ENCODE results near the gene KIZ.

Gene KIZ

DNA sequence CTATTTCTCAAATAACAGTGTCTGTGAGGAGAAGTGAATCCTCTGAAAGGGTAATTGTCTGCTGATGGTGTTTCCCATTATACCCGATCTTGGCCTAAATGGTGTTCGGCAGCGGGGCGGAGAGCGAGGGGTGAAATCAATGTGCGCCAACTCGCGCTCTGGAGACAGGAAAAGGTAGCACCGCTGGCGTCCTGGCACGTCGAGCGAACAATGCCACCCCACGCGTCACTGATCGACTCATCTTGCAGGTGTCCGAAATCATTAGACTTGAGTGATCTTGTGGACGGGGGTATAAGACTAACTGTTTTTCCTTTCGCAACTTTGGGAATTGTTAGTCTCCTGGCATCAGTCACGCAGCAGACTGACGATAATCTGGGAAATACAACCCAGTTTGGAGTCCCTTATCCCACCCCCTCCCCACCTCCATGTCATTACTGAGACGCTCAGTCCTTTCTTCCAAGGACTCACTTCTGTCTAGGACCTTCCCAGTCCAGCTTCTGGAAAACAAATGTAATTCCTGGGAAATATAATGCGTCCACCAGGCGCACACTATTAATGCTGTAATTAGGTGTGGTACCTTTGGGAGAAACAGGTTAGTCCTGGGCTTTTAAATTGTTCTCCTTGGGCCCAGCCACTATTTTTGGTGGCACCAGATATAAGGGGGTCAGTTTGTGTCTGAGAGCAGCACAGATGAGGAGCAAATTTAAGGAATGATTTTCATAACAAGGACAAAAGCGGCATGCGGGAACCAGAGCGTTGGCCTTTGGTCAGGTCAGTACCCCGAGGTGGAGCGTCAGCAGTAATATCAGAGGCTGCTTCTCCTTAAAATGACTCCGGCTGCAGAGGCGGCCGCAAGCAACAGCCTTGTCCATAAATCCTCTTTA is 22.1 kb upstream of the KIZ start:
- DNase-seq = peak in 2 of 10 donors; percentile 60 to 77
- intact Hi-C loops (cut with DNase I) = loop anchor here (5.0 kb wide), 1 partner anchor 413 kb away; no protein-coding TSS in a partner anchor

DNA sequence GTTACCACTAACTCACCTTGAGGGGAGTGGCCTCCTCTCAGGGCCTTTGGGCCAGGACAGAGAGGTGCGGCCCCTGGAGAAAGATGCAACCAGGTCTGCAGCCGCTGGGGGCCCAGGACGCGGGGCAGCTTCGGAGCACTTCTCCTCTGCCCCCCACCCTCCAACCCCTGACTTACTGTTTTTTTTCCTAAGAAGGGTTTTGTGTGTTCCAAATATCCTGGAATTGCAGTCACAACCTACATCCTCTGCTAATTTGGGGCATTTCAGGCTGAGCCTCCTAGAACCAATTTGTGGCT is 21.5 kb upstream of the KIZ start:
- no peak for DNase-seq
- intact Hi-C loops (cut with DNase I) = loop anchor here (5.0 kb wide), 1 partner anchor 413 kb away; no protein-coding TSS in a partner anchor

DNA sequence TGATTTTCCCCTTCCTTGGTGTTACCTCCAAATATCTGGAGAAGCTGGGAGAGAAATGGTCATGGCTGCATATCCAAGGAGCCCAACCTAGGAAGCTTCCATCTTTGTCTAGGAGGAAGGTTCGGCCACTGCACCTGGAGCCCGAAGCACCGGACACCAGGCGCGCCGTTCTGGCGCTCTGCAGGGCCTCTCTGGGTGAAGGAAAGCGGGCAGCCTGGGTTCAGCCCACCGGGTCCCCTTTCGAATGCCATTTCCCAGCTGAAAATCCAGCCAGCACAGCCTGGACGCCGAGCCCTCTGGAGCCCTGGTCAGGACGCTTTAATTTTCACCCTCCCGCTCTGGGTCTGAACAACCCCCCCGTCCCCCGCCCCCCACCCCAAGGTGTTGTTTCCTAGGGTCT is 21.0 kb upstream of the KIZ start:
- intact Hi-C loops (cut with DNase I) = loop anchor here (5.0 kb wide), 1 partner anchor 412 kb away; no protein-coding TSS in a partner anchor
- no peak for DNase-seq

DNA sequence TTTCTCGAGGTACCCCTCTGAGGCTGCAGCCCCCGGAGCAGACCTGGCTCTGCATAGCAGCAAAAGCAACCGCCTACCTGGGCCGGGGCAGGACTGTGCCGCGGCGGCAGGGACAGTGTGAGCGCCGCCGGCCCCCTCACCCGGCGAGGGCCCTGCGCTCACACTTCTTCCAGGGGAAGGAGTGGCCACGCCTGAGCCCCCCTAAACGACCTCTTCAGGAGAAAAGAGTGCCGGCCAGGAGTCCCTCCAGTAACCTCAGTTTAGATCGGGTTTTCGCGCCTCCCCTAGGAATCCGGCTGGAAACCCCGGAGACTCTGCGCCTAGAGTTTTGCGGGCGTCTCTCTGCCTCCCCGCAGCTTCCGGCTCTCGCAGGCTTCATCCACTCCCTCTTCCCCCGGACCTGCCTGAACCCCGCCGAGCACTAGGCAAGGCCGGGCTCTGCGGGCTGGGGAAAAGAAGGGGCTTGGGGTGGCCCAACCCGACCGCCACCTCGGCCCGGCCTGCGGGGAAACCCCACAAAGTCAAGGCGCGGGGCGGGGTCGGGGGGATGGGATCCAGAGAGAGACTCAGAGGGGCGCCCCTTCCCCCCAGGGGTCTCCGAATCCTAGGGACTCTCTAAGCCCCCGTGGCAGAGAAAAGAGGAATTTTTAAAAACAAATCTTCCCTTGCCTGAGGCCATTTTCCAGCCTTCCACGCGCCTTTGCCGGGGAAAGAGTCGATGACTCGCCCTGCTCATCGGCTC is 20.3 kb upstream of the KIZ start:
- intact Hi-C loops (cut with DNase I) = no loop called here
- DNase-seq = no peak

DNA sequence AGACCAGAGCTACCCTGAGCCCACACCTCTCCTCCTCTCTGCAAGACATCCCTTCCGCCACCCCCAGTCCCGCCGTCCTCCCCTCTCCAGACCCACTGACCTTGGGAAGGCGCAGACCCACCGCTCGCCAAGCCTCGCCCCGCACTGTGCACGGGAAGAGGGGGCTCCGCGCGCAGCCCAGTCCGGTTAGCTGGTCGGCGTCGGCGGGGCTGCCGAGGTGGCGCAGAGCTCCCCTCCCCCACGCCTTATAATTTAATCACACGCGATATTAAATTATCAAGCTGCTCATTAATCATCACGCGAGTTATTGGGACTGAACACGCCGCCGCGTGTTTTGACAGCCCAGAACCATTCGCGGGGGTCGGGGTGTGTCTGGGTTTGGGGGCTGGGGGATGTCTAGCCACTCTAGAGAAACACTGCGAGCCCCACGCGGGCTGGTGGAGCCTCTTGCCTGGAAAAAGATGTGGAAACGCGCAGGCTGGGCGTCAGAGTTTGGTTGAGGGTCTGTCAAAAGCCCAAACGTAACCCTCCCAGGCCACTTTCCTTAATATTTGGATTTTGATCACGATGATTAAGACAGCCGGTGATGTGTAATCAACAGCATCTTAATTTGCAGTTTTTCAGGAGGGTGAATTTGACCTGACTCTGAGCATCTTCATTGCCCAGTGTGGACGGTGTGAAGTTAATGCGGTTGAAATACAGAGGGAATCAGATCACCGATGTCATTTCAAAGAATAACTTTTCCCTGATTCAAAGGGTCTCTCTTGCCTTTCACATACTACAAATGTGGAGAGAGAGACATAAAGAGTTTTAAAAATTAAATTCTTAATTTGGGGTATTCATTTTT is 19.5 kb upstream of the KIZ start, which contains the start of gene LINC00237:
TSS of gene LINC00237 (minus strand) at position 188 of the 847 bp plus-strand sequence.
- intact Hi-C loops (cut with DNase I) = no loop called here
- DNase-seq = no peak

DNA sequence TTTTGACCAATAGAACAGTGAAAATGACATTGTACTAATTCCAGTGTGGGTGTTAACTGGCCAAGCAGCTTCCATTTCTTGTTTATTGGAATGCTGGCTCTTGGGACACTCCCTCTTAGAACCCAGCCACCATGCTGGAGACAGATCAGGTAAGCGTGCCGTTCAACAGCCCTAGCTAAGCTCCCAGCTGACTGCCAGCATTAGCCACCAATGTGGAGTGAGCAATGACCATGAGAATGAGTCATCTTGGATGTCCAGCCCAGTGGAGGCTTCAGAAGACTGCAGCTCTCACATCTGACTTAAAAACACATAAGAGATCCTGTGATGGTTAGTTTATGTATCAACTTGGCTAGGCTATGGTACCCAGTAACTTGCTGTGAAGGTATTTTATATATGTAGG is 16.7 kb upstream of the KIZ start:
- intact Hi-C loops (cut with DNase I) = no loop called here

DNA sequence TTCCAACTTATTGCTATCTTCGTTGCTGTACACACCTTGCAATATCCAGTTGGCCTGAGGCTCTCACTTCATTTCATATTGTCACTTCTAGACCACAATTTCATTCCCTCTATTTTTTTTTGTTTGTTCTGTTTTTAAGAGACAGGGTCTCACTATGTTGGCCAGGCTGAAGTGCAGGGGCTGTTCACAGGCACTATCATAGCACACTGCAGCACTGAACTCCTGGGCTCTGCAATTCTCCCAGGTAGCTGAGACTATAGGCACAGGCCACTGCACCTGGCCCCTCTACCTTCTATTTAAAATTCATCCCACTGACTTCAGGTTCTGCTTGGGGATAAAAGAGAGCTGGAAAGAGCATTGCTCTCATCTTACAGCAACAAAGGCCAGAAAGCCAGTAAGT is 15.1 kb upstream of the KIZ start:
- DNase-seq = no peak
- intact Hi-C loops (cut with DNase I) = no loop called here

More for the DNA sequence above, 16.7 kb upstream of the KIZ start:
- DNase-seq = peak in 1 of 10 donors; percentile 26

DNA sequence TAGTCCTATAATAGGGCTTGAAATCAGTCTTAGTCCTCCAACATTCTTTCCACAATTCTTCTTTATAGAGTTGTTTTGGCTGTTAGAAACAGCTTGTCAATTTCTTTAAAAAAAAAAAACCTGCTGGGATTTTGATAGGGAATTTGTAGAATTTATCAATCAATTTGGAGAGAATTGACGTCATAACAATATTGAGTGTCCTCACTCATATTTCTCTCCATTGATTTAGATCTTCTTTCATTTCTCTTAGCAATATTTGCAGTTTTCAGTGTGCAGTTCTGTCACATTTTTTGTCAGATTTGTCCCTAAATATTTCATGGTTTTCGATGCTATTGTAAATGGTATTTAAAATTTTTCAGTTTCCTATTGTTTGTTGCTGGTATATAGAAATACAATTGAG is 14.5 kb upstream of the KIZ start:
- no peak for DNase-seq
- intact Hi-C loops (cut with DNase I) = no loop called here

DNA sequence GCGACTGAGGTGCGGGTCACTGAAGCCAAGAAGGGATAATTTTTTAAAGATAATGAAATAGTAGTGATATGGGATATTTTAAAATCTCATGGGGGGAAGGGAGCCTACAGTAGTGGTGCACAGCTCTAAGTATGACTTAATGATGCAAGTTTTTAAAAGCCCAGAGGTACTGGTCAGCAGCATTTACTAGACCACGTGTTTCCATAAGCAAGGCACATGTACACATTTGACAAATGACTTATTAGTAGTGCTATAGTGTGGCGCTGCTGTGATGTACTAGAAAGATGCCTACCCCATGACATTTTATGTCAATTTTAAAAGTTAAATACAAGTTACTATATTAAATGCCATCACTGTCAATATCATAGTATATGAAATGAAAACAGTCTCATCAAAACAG is 12.2 kb upstream of the KIZ start:
- DNase-seq = no peak
- intact Hi-C loops (cut with DNase I) = no loop called here

DNA sequence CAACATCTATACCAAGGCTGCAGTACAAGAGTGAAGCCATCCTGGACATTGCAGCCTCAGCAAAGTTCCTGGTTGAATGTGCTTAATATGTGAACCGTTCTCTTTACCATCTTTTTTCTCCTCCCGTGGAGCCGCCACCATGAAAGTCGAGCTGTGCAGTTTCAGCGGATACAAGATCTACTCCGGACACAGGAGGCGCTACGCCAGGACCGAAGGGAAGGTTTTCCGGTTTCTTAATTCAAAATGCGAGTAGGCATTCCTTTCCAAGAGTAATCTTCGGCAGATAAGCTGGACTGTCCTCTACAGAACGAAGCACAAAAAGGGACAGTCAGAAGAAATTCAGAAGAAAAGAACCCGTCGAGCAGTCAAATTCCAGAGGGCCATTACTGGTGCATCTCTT is 11.3 kb upstream of the KIZ start:
- DNase-seq = peak in 1 of 10 donors; percentile 25
- intact Hi-C loops (cut with DNase I) = no loop called here

DNA sequence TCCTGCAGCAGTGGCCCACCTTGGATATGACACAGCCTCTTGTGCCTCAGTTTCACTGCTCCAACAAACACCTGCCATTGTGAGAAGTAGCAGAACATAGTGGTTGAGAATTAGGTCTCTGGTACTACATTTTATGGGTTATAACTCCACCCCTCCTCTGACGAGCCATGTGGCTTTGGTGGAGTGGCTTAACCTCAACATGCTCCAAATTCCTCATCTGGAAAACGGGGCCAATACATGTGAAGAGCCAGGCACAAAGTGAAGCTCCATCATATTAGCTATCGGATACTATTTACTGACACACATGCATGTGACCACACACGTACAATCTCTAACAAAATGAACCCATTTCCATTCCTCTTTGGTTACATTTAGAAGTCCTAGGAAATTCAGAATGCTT is 8.4 kb upstream of the KIZ start:
- DNase-seq = no peak
- intact Hi-C loops (cut with DNase I) = no loop called here

DNA sequence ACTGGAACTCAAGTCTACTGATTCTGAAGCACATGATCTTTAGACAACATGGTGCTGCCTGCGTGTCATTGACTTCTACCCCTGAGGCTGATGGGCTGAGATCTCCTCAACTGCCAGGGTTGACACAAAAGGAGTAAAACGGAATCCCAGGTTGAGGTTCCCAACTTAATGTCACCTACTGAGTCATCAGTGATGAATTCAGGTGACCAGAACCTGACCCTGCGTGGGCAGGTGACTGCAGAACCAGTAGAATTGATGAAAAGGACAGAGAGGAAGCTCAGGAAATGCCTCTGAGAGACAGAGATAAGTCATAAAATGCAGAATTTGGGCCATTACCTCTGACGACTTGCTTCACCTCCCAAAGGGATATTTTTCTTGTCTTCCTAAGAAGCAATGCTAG is 7.7 kb upstream of the KIZ start:
- DNase-seq = no peak
- intact Hi-C loops (cut with DNase I) = no loop called here

DNA sequence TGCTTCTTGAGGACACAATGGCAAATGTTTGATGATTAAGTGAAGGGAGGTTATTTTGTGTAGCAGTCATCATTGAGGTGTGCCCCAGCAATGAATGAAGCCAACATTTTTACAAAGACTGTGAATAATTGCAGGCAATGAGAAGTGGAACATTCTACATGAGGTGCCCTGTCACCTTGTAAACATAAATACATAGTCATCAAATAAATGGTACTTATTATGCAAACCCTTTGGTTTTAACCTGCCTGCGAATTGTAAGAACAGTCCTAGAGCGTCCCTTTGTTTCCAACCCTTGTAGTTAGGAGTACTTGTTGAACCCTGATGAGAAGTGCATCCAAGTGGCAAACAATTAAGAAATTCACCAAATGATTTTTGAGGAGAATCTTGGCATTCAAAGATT is 7.1 kb upstream of the KIZ start:
- DNase-seq = no peak
- intact Hi-C loops (cut with DNase I) = no loop called here

DNA sequence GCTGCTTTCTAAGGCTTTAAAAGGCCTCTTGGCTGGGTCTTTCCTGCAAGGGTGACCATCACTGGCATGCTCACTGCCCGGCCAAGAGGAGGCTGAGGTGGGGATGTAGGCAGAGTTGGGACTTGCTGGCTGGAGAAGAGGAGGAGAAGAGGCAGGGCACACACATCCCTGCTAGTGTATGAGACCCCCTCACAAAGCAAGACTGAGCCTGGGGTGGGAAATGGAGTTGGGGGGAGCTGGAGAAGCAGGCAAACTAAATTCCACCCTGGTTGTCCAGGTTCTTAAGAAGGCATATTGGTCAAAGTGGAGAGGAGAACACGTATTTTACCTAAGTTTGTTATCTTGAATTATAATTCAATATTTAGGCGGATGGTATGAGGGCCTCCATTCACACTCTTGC is 1.7 kb upstream of the KIZ start:
- DNase-seq = no peak
- intact Hi-C loops (cut with DNase I) = loop anchor here (10.0 kb wide), 1 partner anchor 111 kb away; no protein-coding TSS in a partner anchor

DNA sequence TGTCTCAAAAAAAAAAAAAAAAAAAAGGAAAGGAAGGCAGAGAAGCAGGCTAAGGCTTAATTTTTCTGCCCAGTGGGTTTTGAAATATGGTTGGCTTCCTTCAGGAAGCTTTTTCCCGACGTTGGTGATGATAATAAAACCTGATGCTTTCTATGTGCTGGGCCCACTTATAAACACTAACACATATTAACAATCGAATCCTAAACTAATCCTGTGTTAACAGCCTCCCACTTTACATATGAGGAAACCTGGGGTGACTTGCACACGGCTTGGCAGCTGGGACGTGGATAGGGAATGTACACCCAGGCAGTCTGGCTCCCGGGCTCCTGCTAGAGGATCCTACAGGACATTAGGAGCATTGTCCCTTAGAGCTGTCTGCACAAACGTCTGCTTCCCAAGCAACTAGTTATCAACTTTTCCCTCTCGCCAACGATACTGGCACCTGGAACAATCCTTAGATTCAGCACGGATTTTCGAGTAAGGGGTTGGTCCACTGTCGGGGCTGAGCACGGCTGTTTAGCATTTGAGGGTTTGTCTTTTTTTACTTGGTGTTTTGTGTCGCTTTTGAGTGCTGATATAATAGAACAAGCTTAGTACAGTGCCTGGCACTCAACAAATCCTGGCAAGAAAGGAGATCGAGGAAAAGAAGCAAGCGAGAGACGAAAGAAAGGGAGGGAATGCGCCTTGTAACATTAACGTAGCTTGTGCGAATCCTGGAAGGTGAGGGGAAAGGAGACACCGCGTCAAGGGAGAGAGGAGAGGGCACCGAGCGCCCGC is 622 bp upstream of the KIZ start:
- peak in 6 of 10 donors; percentile 35 to 90 (median 50) for DNase-seq
- intact Hi-C loops (cut with DNase I) = loop anchor here (5.0 to 10.0 kb wide), 2 partner anchors 110 to 413 kb away; partner anchors contain the start of gene RALGAPA2

DNA sequence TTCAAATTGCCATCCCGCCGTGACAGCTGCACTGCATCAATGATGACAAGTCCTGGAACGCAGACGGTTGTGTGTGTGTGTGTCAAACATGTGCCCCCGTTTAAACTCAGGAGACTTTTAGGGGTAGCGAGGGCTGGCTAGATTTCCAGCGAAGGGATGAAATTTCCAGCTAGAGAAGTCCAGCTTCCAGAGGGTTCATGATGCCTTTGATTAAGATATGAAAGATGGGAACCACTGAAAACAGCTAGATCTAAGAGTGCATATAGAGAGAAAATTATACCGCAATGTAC is 644 bp downstream of the KIZ start:
- intact Hi-C loops (cut with DNase I) = loop anchor here (1.0 to 10.0 kb wide), 3 partner anchors 26 to 414 kb away; partner anchors contain the start of gene RALGAPA2

DNA sequence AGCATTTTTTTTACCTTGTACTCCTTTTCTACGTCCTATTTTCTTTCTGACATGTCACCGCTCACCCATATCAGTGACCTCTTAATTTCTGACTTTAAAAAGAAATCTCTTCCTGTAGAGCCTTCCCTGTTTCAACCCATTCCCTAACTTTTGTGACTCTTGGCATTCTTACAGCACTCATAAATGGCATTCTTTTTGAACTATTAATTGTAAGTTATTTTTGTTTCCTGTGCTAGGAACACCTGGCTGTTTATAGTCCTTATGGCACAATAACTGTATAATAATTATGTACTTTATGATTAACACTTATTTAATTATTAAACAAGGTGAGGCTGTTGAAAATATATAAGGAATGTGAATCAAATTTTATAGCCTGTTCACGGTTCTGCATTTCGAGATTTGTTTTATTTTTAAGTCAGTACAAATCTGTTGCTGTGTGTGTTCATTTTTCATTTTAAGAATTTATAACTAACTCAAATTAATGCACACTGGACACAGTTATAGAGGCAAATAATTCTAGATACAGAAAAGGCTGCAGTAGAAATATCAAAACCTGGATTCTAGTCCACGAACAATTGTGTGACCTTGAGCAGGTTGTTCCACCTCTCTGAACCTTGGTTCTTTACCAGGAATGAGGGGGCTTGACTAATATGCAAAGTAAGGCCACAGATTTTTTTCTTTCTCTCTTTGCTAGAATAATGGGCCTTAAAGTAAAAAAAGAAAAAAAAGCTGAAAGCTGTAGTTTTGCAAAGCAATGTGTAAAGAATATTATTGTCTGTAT is 1.5 kb downstream of the KIZ start:
- DNase-seq = no peak
- intact Hi-C loops (cut with DNase I) = loop anchor here (5.0 to 10.0 kb wide), 2 partner anchors 107 to 415 kb away; partner anchors contain the start of gene RALGAPA2

More for the DNA sequence above, 644 bp downstream of the KIZ start:
- peak in 1 of 10 donors; percentile 82 for DNase-seq

DNA sequence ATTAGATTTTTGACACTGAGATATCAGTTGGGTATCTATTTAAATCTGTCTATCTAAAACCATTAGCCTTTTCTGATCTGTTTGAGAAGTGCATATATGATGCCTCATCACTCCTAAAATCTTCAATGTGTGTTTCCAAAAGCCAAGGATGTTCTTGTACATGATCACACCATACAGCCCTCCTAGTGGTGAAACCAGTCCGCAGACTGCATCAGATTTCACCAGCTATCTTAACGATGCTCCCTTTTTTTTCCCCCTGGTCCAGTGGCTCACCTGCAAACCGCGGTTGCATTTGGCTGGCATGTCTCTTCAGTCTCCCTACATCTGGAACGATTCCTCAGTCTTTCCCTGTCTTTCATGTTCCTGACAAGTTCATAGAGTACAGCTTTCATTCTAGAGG is 4.0 kb downstream of the KIZ start:
- intact Hi-C loops (cut with DNase I) = loop anchor here (5.0 to 10.0 kb wide), 2 partner anchors 105 to 418 kb away; partner anchors contain the start of gene RALGAPA2
- DNase-seq = no peak

DNA sequence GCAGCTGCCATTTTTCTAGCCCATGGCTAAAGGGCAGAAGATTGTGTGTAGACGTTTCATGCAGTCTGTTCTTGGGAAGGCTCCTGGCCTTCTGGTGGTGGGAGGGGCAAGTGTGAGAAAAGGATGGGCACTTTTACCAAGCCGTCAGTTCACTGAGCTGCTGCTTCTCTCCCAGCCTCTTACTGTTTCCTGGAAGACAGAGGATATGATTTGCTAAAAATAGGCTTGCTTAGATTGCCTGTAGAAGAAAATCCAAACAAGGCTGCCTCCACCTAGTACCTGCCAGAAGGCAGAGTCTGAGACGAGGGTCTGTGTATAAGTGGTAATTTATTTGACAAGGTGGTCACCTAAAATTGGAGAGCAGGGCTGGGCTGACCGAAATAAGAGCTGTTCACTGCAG is 7.5 kb downstream of the KIZ start:
- intact Hi-C loops (cut with DNase I) = no loop called here
- no peak for DNase-seq
